Measurements from ENCODE around the gene NPAS3. TPM values are rescaled to one million over a fixed set of nuclear protein-coding genes. Genes with fewer than 3 reads are reported as not detected.

Gene NPAS3
- total RNA-seq, 2 experiments from 2014 or later, result not detected

DNA sequence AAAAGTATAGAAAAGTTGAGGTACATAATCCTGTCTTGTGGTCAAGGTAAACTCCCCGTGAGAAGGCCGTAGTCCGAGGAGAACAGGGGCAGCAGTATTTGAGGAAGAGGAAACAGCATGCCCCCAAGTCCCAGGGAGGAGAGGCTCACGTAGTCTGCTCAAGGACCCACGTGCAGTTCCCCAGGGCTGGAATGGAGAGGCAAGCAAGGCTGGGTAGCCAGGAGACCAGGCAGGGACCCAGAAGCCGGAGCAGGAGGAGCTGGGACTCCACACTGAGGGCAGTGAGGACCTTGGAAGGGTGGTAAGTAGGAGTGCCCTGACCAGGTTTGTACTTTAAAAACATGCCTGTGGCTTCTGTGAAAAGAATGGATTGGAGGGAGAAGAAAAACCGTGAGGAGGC lies 912.1 kb downstream of the NPAS3 start:
- CTCF ChIA-PET, result no interaction called here

GRCh38 chr14:33851366-33851765 lies 912.7 kb downstream of the NPAS3 start:
- ChIA-PET POLR2A (no interaction called here), CTCF (no interaction called here)

More for the DNA sequence above, 912.1 kb downstream of the NPAS3 start:
- POLR2A ChIA-PET, result no interaction called here

DNA sequence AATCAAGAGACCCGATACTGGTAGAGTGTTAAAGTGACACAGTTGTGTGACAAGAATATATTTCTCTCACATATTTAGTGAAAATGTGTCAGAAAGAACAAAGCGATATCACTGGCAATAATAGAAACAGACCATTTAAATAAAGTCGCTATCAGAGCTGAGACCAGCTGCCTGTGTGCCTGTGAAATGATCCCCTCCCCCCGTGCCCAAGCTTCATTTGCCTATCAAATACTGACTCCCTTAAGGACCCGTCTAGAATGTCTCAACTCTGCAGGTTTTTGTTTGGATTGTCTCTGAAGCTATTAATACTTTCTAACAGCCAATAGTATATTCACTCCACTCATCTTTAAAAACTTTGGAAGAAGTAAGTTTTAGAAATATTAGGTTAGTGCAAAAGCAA lies 913.3 kb downstream of the NPAS3 start:
- POLR2A ChIA-PET, result no interaction called here
- CTCF ChIA-PET, result no interaction called here
